ENCODE results near the gene BMP7.

- TF ChIP-seq POLR2A (IDR thresholded peaks at IDR 0.05; ENCODE audit: low read depth, low read length) (no peak), SPI1 (IDR thresholded peaks at IDR 0.05; ENCODE audit: low read depth, low read length) (no peak)
Observed at GRCh38 chr20:57156011-57156729, 110.3 kb downstream of the BMP7 start.

All from GM12891 (cell line).